NOMO-1 treated with DMSO at 0.1 percent for 48 hours (cell line): ENCODE data around the gene PIGB.
"Not testable (repeated sequence)": the region's sequence is repeated elsewhere in the genome, so short reads cannot be mapped to it uniquely, and the experiment has no call there.

ENCODE experiments used
- DNase-seq: peaks from one replicate; lab custom pipeline; 2025; ENCODE audit not compliant: unreplicated experiment; lab: John Stamatoyannopoulos, UW

PIGB gene

GRCh38 chr15:55297315-55297714 is 21.7 kb upstream of the PIGB start:
- DNase-seq, result no peak

GRCh38 chr15:55302801-55303200 is 16.2 kb upstream of the PIGB start:
- DNase-seq, result not testable (repeated sequence)

GRCh38 chr15:55319537-55320237 is 665 bp downstream of the PIGB start:
- peak; percentile 65 for DNase-seq

- no peak for DNase-seq
Observed at GRCh38 chr15:55320238-55320550, 1.2 kb downstream of the PIGB start.

- no peak for DNase-seq
Observed at GRCh38 chr15:55320963-55321362, 1.9 kb downstream of the PIGB start.

GRCh38 chr15:55322467-55322866 is 3.4 kb downstream of the PIGB start:
- peak; percentile 55 for DNase-seq

- peak; percentile 79 for DNase-seq
Observed at GRCh38 chr15:55327387-55327786, 8.4 kb downstream of the PIGB start.

- no peak for DNase-seq
Observed at GRCh38 chr15:55334371-55334770, 15.3 kb downstream of the PIGB start.

GRCh38 chr15:55334997-55335396 is 16.0 kb downstream of the PIGB start:
- no peak for DNase-seq

GRCh38 chr15:55337160-55337559 is 18.1 kb downstream of the PIGB start:
- DNase-seq, result no peak

GRCh38 chr15:55343168-55343567 is 24.1 kb downstream of the PIGB start:
- peak; percentile 2 for DNase-seq

GRCh38 chr15:55344206-55344605 is 25.2 kb downstream of the PIGB start:
- peak; percentile 17 for DNase-seq

GRCh38 chr15:55348281-55348778 is 29.3 kb downstream of the PIGB start:
- no peak for DNase-seq

GRCh38 chr15:55349282-55349681 is 30.3 kb downstream of the PIGB start:
- no peak for DNase-seq

GRCh38 chr15:55353025-55353424 is 34.0 kb downstream of the PIGB start:
- DNase-seq, result no peak

GRCh38 chr15:55356985-55357585 is 38.1 kb downstream of the PIGB start:
- DNase-seq, result no peak

GRCh38 chr15:55357774-55358173 is 38.8 kb downstream of the PIGB start:
- DNase-seq, result no peak

- DNase-seq, result no peak
Observed at GRCh38 chr15:55358471-55358870, 39.4 kb downstream of the PIGB start.

- DNase-seq, result no peak
Observed at GRCh38 chr15:55360256-55360655, 41.2 kb downstream of the PIGB start.

- no peak for DNase-seq
Observed at GRCh38 chr15:55361048-55361447, 42.0 kb downstream of the PIGB start.

- no peak for DNase-seq
Observed at GRCh38 chr15:55362641-55363040, 43.6 kb downstream of the PIGB start.

GRCh38 chr15:55366981-55367380 is 48.0 kb downstream of the PIGB start:
- DNase-seq, result peak; percentile 24
